ENCODE data around the gene LRRC8C.

Gene LRRC8C

DNA sequence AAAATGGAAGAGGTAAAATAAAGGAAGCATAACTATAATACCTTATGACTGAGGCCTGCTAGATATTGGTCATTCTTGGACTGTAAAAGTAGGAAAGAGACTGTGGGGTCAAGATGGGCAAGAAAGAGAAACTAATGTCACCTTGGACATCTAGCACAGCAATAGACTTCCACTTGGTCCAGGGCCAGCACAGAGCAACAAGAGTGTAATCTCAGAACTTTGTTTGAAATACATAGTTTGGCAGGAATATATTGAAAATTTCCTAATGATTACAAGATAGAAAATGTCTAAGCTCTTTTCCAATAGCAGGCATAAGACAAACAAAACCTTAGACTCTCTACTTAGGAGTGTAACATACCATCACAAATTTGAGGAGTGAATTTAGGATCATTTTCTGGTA, 4.6 kb downstream of the LRRC8C start:
- no peaks in the 10 kb centered on the region for H3K36me3 ChIP-seq (ENCODE audit: control insufficient read depth, insufficient read depth, low read length)
- H3K27me3 ChIP-seq (ENCODE audit: control insufficient read depth, insufficient read depth, low read length) = peaks cover 24% of the 10 kb centered on the region
- no peaks in the 10 kb centered on the region for H3K9me3 ChIP-seq (ENCODE audit: control insufficient read depth, insufficient read depth, low read length)
- H3K4me3 ChIP-seq (ENCODE audit: low read depth, low read length) = no peak overlapping the region
- peaks cover 10% of the 10 kb centered on the region for H3K4me1 ChIP-seq (ENCODE audit: control insufficient read depth, insufficient read depth, low read length)
- no peak overlapping the region for H3K9ac ChIP-seq (ENCODE audit: low read depth, low read length)
- no peak overlapping the region for H3K27ac ChIP-seq (ENCODE audit: low read depth, low read length)

DNA sequence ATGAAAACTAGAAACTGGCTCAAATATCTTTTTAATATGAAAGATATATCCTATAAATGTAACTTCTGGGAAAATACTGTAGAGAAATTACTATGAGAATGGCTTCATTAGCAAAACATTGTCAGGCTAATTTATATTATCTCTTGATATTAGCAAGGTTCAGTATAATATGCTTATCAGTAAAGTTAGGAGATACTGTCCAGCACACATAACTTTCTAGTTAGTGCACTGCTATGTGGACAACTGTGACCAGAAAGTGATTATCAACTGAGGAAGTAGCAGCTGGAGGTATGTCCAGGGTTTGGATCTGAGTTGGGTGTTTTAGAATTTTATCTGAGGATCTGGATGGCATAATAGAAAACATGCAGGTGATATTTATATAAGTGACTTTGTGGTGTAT, 7.5 kb downstream of the LRRC8C start:
- Histone ChIP-seq H3K4me1 (ENCODE audit: control insufficient read depth, insufficient read depth, low read length) (no peaks in the 10 kb centered on the region), H3K27me3 (ENCODE audit: control insufficient read depth, insufficient read depth, low read length) (no peaks in the 10 kb centered on the region), H3K9me3 (ENCODE audit: control insufficient read depth, insufficient read depth, low read length) (no peaks in the 10 kb centered on the region), H3K9ac (ENCODE audit: low read depth, low read length) (no peak overlapping the region), H3K4me3 (ENCODE audit: low read depth, low read length) (no peak overlapping the region), H3K36me3 (ENCODE audit: control insufficient read depth, insufficient read depth, low read length) (no peaks in the 10 kb centered on the region), H3K27ac (ENCODE audit: low read depth, low read length) (no peak overlapping the region)

DNA sequence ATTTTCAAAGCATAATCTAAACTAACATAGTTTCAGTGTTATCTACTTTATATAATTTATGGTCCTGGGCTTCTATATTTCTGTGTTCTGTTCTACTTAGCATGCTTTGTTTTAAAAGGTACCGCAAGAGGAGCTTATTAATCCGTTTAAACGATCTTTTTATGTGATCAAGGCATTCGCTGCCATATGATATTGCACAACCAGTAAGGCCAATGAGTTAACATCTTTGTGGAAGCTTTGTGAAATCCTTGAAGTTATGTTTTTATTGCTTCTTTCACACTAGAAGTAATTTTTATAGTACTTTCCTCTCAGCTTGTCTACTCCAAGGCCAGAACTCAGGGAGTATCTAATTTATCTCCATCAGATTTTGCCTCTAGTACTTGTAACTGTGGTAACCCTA, 8.9 kb downstream of the LRRC8C start:
- H3K9ac ChIP-seq (ENCODE audit: low read depth, low read length) = no peak overlapping the region
- no peaks in the 10 kb centered on the region for H3K36me3 ChIP-seq (ENCODE audit: control insufficient read depth, insufficient read depth, low read length)
- H3K27me3 ChIP-seq (ENCODE audit: control insufficient read depth, insufficient read depth, low read length) = no peaks in the 10 kb centered on the region
- H3K4me3 ChIP-seq (ENCODE audit: low read depth, low read length) = no peak overlapping the region
- no peaks in the 10 kb centered on the region for H3K4me1 ChIP-seq (ENCODE audit: control insufficient read depth, insufficient read depth, low read length)
- H3K9me3 ChIP-seq (ENCODE audit: control insufficient read depth, insufficient read depth, low read length) = no peaks in the 10 kb centered on the region; the same call in 1 of the 2 replicates
- H3K27ac ChIP-seq (ENCODE audit: low read depth, low read length) = no peak overlapping the region

DNA sequence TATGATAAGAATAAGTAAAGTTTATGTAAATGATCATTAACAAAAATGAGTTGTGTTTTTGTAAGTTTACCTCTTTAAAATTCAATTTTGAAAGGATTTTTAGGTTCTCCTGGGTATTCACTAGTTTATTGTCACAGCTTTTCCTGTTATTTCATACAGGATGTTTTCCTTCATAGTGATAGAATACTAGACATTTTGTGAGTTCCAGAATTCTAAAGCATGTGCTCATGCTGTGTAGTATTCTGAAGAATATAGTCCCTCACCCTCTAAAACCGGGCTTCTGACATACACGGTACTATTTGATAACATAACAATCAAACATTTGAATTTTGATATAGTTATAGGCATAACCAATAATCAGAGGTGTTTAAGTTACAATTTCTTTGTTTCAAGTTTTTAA, 10.7 kb downstream of the LRRC8C start:
- Histone ChIP-seq H3K9me3 (ENCODE audit: control insufficient read depth, insufficient read depth, low read length) (no peaks in the 10 kb centered on the region; the same call in 1 of the 2 replicates), H3K4me1 (ENCODE audit: control insufficient read depth, insufficient read depth, low read length) (no peaks in the 10 kb centered on the region), H3K27me3 (ENCODE audit: control insufficient read depth, insufficient read depth, low read length) (no peaks in the 10 kb centered on the region), H3K36me3 (ENCODE audit: control insufficient read depth, insufficient read depth, low read length) (no peaks in the 10 kb centered on the region), H3K4me3 (ENCODE audit: low read depth, low read length) (no peak overlapping the region), H3K27ac (ENCODE audit: low read depth, low read length) (no peak overlapping the region), H3K9ac (ENCODE audit: low read depth, low read length) (no peak overlapping the region)

DNA sequence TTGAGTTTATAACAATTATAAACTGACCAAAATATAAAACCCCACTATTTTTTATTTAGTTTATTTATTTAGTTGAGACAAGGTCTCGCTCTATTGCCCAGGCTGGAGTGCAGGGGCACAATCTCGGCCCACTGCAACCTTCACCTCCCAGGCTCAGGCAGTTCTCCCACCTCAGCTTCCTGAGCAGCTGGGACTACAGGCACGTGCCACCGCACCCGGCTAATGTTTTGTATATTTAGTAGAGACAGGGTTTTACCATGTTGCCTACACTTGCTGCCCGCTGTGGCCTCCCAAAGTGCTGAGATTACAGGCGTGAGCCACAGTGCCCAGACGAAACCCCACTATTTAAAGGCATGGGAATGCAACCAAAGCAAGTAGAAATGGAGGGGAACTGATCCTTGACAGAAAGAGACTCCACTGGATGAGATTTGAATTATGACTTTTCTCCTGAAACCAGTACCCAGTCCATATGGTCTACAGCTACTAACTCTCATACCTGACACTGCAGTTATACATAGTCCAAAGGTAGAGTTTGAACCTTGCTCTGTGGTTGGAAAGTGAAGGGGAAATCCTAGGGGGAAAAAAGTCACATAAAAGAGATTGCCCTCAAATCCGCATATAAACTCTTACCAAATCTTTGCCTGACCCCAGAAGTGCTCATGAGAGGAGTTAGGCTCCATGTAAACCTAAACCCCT, 11.3 kb downstream of the LRRC8C start:
- Histone ChIP-seq H3K4me1 (ENCODE audit: control insufficient read depth, insufficient read depth, low read length) (peaks cover under 1% of the 10 kb centered on the region; the same call in 1 of the 2 replicates), H3K27ac (ENCODE audit: low read depth, low read length) (no peak overlapping the region), H3K4me3 (ENCODE audit: low read depth, low read length) (no peak overlapping the region), H3K27me3 (ENCODE audit: control insufficient read depth, insufficient read depth, low read length) (no peaks in the 10 kb centered on the region), H3K9ac (ENCODE audit: low read depth, low read length) (no peak overlapping the region), H3K36me3 (ENCODE audit: control insufficient read depth, insufficient read depth, low read length) (no peaks in the 10 kb centered on the region), H3K9me3 (ENCODE audit: control insufficient read depth, insufficient read depth, low read length) (no peaks in the 10 kb centered on the region; the same call in 1 of the 2 replicates)

GRCh38 chr1:89646259-89646658, 13.3 kb downstream of the LRRC8C start:
- no peak overlapping the region for H3K27ac ChIP-seq (ENCODE audit: low read depth, low read length)
- no peaks in the 10 kb centered on the region; the same call in 1 of the 2 replicates for H3K9me3 ChIP-seq (ENCODE audit: control insufficient read depth, insufficient read depth, low read length)
- no peak overlapping the region for H3K4me3 ChIP-seq (ENCODE audit: low read depth, low read length)
- H3K36me3 ChIP-seq (ENCODE audit: control insufficient read depth, insufficient read depth, low read length) = no peaks in the 10 kb centered on the region
- no peaks in the 10 kb centered on the region for H3K27me3 ChIP-seq (ENCODE audit: control insufficient read depth, insufficient read depth, low read length)
- peaks cover 7% of the 10 kb centered on the region; the same call in 1 of the 2 replicates for H3K4me1 ChIP-seq (ENCODE audit: control insufficient read depth, insufficient read depth, low read length)
- H3K9ac ChIP-seq (ENCODE audit: low read depth, low read length) = no peak overlapping the region

DNA sequence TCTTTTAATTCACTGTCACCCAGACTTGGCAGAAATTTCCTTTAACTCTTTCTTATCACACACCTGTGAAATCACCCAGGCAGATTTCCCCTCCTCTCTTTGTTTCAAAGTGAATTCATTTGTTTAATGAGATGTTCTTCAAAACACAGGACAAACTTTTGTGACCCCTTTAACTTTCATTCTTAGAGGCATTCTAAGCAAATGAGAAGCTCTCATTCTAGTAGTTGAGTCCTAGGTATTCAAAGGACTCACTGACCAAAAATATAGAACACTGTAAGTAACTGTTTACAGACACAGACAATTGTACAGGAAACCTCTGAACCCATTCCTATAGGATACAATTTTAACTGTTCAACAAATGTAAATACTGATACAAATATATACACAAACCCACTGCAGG, 16.9 kb downstream of the LRRC8C start:
- Histone ChIP-seq H3K4me1 (ENCODE audit: control insufficient read depth, insufficient read depth, low read length) (peaks cover 7% of the 10 kb centered on the region; the same call in 1 of the 2 replicates), H3K36me3 (ENCODE audit: control insufficient read depth, insufficient read depth, low read length) (no peaks in the 10 kb centered on the region), H3K9ac (ENCODE audit: low read depth, low read length) (no peak overlapping the region), H3K4me3 (ENCODE audit: low read depth, low read length) (no peak overlapping the region), H3K9me3 (ENCODE audit: control insufficient read depth, insufficient read depth, low read length) (no peaks in the 10 kb centered on the region; the same call in 1 of the 2 replicates), H3K27me3 (ENCODE audit: control insufficient read depth, insufficient read depth, low read length) (no peaks in the 10 kb centered on the region), H3K27ac (ENCODE audit: low read depth, low read length) (no peak overlapping the region)

DNA sequence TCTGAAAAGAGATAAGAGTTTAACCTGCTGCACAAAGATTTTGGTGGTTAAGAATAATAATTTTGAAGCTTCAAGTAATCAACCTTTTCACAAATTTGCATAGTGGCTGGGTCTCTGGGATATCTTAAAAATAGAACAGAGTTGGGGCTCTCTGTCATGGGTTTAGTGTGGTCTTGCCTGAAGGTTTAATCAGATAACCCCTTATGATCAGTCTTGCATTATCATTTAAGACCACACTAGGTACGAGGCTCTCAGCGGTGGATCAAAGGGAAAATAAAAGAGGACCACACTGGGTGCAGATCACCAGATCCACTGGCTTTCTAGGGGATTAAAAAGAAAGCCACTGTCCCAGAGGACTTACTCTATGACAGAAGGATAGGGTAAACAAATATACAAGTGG, 19.5 kb downstream of the LRRC8C start:
- Histone ChIP-seq H3K9ac (ENCODE audit: low read depth, low read length) (no peak overlapping the region), H3K4me3 (ENCODE audit: low read depth, low read length) (no peak overlapping the region), H3K27me3 (ENCODE audit: control insufficient read depth, insufficient read depth, low read length) (no peaks in the 10 kb centered on the region), H3K27ac (ENCODE audit: low read depth, low read length) (no peak overlapping the region), H3K36me3 (ENCODE audit: control insufficient read depth, insufficient read depth, low read length) (no peaks in the 10 kb centered on the region), H3K4me1 (ENCODE audit: control insufficient read depth, insufficient read depth, low read length) (peaks cover 7% of the 10 kb centered on the region; the same call in 1 of the 2 replicates), H3K9me3 (ENCODE audit: control insufficient read depth, insufficient read depth, low read length) (no peaks in the 10 kb centered on the region)

DNA sequence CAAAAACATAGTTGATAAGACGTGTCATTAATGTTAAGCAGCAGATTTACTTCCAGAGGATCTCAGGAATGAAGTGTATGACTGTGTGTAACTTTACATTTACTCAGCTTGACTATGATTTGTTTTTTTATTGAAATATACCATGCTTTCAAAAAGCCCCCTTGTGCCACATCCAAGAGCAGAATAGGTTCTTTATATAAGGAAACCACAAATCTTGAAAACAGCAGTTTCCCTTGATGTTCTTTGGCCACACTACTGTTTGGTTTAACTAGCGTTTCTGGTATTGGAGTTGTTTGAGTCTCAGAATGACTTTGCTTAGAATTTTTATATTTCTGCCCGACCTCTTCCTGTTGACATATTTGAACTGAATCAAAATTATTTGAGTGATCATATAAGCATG, 25.0 kb downstream of the LRRC8C start:
- Histone ChIP-seq H3K9ac (ENCODE audit: low read depth, low read length) (no peak overlapping the region), H3K4me3 (ENCODE audit: low read depth, low read length) (no peak overlapping the region), H3K36me3 (ENCODE audit: control insufficient read depth, insufficient read depth, low read length) (no peaks in the 10 kb centered on the region), H3K27me3 (ENCODE audit: control insufficient read depth, insufficient read depth, low read length) (no peaks in the 10 kb centered on the region), H3K4me1 (ENCODE audit: control insufficient read depth, insufficient read depth, low read length) (no peaks in the 10 kb centered on the region), H3K27ac (ENCODE audit: low read depth, low read length) (no peak overlapping the region), H3K9me3 (ENCODE audit: control insufficient read depth, insufficient read depth, low read length) (no peaks in the 10 kb centered on the region)

DNA sequence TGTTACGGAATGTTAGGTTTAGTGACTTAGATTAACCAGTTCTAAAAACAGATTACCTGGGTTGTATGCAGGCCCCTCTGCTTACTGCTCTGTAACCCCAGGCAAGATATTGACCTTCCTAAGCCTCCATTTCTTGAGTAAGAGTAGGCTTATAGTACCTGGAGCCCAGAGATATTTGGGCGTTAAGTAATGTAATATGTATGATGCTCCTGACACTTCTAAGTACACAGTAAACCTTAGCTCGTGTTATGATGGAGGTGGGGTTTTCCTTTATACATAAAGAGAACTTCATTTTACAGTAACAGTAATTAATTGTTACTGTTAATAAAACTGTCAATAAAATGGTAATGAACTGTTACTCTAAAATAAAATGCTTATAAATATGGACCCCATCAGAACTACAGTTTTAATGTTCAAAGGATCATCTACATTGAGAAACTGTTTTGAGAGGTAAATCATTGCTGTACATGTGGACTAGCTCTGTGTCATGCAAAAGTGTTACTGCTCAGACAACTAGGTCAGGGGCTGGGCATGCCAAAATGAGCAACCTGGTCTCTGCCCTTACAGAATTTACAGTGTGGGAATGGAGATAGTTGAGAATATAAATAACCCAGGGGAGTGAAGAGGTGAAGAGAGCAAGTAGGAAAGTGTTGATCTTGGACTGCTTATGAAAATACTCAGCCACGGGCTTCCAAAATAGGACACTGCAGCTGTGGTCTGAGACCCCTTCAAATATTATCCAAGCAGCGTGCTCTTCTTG, 26.6 kb downstream of the LRRC8C start:
- Histone ChIP-seq H3K4me3 (ENCODE audit: low read depth, low read length) (no peak overlapping the region), H3K36me3 (ENCODE audit: control insufficient read depth, insufficient read depth, low read length) (no peaks in the 10 kb centered on the region), H3K27me3 (ENCODE audit: control insufficient read depth, insufficient read depth, low read length) (no peaks in the 10 kb centered on the region), H3K27ac (ENCODE audit: low read depth, low read length) (no peak overlapping the region), H3K4me1 (ENCODE audit: control insufficient read depth, insufficient read depth, low read length) (no peaks in the 10 kb centered on the region), H3K9ac (ENCODE audit: low read depth, low read length) (no peak overlapping the region), H3K9me3 (ENCODE audit: control insufficient read depth, insufficient read depth, low read length) (no peaks in the 10 kb centered on the region)

All from HUES48 (cell line).